GM21619 (cell line): Measurements from ENCODE around the gene TMCC2.

Experiments
- ATAC-seq: cut with Tn5 transposase; IDR thresholded peaks from one replicate; pipeline ENCODE4 v1.9.1; 2021; ENCODE audit not compliant: unreplicated experiment

TMCC2 gene

DNA sequence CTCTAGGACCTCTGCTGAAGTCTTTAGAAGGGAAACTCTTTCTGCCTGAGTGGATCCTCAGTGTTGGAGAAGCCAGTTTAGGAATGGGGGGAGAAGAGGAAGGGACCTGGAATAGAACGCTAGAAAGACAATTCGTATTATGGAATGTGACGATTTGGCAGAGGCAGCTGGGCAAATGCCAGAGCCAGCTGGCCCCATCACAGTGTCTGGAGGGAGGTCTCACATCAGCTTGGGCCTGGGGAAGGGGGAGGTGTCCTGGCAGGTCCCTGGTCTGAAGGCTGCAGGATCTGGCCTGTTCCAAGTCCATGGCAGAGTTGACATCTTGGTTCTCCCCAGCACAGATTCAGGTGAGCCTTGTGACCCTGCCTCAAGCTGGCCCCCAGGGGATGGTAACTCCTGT lies 11.3 kb downstream of the TMCC2 start:
- no peak for ATAC-seq

DNA sequence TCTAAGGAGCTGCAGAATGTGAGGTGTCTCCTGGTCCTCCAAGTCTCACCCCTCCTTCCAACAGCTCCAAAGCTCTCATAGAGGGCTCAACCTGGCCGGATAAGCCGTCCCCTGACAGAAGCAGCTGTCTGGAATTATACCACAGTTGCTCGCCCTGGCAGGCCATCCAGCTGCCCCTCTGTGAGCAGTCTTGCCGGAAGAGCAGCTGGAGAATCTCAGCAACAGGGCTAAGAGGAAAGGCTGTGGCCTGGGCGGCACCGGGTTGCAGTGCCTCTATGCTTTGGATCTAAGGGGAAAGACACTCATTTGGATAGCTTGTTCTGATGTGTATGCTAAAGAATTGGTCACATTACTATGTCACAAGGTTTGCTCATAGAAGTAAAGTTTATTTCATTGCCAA lies 12.4 kb downstream of the TMCC2 start:
- no peak for ATAC-seq

DNA sequence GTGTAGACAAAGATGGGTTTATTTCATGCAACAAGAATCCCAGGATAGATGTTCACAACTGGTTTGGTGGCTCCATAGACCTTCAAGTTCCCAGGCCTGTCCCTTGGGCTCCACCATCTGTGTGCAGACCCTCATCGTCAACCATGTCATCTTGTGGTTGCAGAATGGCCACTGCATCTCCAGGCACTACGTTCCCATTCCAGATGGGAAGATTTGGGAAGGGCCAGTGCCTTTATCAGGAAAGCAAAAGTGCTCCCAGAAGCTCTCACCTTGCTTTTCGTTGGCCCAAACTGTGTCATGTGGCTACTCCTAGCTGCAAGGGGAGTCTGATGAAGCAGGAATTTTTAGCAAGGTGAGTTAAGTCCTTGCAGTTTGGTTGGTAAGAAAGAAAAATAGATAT lies 12.8 kb downstream of the TMCC2 start:
- ATAC-seq = no peak

DNA sequence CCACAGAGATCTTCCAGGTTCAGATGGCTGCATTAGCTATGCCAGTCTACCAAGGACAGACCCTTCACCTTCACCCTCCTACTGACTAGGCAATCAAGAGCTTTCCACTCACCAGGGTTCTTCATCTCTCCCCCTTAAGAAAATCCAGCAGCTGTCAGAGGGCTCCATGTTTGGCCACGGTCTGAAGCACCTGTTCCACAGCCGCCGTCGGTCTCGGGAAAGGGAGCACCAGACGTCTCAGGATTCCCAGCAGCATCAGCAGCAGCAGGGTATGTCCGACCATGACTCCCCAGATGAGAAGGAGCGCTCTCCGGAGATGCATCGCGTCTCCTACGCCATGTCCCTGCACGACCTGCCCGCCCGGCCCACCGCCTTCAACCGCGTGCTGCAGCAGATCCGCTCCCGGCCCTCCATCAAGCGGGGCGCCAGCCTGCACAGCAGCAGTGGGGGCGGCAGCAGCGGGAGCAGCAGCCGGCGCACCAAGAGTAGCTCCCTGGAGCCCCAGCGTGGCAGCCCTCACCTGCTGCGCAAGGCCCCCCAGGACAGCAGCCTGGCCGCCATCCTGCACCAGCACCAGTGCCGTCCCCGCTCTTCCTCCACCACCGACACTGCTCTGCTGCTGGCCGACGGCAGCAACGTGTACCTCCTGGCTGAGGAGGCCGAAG lies 13.8 kb downstream of the TMCC2 start:
- ATAC-seq = no peak

DNA sequence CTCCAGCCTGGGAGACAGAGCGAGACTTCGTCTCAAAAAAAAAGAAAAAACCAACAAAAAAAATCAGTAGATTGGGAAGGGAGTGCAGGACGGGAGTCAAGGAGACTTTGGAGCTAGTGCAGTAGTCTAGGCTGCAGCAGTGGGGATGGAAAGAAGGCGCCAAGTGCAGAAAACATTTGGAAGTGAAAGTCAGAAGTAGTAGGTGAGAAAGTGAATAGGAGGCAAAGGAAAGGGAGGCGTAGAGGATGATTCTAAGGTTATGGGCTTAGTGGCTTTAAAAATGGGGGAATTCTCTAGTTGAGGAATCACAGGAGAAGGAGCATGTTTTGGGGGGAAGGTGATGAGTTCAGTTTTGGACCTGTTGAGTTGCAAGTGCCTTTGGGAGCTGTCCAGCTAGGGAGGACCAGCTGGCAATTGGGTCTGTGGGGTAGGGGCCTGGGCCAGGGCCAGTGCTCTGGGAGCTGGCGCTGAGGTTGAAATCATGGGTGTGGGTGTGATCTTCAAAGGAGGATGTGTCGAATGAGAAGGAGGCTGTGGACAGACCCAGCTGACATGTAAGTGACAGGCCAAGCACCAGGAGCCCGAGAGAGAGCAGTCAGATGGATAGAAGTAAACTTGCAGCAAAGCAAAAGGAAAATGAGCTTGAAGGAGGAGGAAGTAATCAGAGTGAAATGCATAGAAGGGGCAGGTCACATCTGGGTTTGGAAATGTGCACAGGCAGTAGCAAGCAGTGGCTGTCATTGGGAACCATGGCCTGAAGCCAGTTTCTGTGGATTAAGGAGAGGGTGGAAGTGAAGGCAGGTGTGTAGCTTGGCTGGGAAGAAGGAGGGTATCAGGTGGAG lies 15.8 kb downstream of the TMCC2 start:
- ATAC-seq = no peak

DNA sequence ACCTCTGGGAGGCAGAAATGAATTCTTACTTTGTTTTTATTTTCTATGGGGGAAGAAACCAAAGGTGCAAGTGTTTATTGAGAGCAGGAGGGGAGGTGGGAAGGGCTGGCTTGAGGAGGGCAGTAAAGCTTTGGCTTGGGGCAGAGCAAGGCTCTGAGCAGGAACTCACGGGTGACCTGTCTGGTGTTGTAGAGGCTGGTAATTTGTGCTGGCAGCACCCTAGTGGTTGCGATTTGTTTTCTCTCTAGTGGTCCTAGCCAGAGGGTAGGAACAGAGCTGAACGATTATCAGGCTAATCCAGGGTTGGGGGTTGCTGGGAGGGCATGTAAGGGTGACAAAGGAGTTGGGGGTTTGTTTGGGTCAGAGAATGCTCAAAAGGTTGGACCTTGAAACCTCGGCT lies 16.6 kb downstream of the TMCC2 start:
- no peak for ATAC-seq

DNA sequence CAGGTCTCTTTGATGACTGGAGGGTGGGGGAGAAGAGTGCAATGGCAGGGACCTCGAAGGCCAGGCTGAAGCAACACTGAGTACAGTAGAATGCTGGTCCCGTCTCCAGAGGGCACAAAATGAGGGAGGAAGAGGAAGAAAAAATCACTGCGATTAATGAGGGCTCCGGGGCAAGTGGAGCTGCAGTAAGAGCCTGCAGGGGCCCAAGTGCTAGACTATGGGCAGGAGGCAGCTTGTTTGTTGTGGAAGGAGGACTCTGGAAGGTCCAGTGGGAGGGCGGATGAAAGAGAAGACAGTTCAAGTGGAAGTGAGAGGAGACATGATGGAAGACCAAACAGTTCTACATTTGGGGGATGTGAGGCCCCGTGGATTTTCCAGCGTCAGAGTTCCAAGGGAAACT lies 17.4 kb downstream of the TMCC2 start:
- ATAC-seq = no peak

DNA sequence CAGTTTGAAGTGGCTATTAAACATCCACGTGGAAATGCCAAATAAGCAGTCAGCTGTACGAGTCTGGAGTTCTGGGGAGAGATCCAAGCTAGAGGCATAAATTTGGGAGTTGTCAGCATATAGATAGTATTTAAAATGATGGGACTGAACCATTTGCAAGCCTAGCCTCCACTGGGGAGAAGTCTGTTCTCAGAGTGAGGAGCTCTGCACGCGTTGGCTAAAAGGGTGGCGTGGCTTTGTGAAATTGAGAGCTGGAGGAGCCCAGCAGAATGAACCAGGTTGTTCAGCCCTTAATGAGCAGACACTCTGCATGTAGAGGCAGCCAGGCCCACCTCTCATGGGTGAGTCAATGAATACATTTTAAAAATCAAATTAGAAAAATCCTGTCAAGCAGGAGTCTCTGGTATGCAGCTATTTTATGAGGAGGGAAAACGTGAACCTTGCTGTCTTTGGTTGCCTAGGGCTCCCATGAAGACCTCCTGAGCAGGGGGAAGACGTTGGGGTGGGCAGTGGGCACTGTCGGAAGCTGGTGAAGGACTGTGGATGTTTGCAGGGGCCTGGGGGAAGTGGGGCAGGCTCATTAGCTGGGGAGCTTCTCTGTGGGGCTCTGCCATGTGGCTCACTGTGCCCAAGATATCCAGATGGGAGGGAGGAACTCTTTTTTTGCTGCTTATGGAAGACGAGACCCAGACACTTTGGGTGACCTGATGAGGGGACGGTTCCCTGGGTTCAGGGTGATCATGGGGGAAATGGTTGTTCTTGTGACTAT lies 18.8 kb downstream of the TMCC2 start:
- ATAC-seq = no peak

DNA sequence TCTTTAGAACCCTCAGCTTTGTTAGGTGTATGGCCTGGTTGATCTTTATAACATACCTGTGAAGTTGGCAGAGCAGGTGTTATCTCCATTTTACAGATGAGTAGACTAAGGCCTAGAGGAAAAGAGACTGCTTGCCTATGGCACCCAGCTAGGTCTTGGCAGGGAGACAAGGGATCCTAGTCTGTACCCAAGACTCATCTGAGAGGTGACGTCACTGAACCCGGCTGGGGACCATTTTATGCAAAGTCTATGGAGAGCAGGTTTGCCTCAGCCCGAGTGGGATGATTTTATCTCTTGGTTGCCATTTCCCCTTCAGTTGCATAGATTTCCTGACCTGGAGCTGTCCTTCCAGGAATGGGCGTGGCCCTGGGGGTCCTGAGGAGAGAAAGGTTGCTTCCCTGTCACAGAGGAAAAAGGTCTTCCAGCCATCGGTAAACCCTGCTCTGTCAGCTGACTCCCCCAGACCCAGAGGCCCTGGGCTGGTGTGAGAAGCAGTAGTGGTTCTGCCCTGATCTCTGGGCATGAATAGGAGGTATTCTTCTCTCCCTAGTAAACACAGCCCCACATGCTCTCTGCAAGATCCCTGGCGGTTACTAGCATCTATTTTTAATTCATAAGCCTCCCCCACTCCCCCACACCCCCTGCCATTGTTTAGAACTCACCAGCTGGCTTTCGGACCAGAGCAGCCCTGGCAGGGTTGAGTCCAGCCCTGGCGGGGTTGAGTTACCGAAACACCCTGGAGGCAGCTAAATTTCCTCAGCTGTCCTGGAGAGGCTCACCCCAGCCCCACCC lies 19.6 kb downstream of the TMCC2 start:
- ATAC-seq = no peak

DNA sequence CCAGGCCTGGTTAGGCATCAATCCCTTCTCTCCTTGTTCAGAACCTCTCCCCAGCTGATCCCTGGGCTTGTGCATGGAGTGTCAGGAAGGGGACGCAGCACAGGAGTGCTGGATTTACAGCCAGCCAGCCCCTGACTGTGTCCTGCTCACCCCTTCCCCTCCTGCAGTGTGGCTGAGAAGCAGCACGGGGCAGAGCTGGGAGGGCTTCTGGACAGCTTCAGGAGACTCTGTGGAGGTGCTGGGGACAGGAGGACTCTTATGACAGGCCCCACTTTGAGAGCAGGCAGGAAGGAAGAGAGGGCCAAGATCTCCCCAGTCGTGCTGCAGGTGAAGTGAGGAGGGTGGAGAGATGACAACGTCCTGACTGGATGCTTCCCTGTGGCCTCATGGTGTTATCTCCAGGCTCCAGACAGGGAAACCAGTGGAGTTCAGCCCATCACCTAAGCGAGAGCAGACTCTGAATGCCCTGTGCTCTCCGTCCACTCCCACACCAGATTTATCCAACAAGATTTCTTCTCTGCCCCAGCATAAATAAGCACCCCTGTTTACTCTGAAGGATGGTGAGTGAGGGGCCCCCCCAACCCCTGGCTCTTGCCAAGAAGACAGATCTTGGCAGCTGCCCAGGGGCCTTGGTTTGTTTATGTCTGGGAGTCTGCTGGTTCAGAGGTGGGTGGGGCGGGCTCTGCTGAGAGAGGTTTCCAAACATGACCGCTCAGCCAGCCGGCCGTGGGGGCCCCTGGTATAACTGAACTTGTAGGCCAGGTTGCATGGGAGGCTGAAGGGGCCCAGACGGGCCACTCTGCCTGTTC lies 21.3 kb downstream of the TMCC2 start:
- no peak for ATAC-seq

DNA sequence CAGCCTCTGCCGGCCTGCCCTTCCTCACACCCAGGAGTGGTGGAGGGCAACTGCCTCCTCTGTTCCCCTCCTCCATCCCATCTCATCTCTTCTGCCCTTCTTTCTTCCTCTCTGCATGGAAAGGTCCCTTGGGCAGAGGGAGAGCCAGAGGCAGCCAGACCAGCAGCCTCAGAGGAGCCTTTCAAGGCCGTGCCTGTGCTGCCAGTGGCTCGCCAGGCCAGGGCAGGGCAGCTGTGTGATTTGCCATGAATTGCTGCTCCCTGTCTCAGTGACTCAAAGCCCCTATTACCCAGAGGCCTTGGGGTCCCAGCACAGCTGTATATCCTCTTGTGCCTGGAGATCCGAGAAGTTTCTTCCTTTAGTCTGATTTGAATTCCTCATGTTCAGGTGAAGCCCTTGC lies 21.9 kb downstream of the TMCC2 start:
- ATAC-seq = no peak

DNA sequence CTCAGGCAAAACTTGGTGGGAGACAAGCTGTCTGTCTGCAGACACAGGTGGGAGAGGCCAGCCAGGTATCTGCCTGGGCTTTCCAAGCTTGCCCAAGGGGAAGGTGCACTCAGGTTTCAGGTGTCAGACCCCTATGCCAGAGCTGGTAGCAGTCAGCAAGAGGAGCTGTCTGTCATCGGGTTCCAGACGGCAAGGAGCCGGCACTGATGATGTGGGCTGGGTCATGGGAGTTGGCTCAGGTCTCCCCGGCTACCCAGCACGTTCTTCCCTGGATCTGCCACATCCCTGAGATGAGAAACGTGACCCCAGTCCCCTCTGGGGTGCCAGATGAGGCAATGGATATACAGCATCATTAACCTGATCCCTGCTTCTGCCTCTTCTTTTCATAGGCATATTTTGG lies 23.0 kb downstream of the TMCC2 start:
- ATAC-seq = no peak

DNA sequence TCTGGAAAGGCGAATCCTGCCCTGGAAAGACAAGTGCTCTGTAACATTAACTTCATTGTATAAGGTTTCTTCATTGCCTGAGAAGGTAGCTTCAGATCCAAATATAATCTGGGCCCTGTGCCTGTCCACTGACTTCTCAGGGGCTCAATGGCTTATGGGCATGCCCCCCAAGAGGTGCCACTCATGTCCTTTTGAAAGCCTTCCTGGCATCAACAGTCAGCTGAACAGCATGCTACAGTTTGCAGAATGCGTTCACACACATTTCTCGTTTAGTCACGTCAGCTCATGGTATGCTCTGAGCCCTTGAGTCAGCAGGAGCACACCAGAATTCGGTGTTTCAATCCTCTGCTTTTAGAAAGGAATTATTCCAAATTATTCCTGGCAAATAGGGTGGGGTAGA lies 23.8 kb downstream of the TMCC2 start:
- ATAC-seq = no peak

DNA sequence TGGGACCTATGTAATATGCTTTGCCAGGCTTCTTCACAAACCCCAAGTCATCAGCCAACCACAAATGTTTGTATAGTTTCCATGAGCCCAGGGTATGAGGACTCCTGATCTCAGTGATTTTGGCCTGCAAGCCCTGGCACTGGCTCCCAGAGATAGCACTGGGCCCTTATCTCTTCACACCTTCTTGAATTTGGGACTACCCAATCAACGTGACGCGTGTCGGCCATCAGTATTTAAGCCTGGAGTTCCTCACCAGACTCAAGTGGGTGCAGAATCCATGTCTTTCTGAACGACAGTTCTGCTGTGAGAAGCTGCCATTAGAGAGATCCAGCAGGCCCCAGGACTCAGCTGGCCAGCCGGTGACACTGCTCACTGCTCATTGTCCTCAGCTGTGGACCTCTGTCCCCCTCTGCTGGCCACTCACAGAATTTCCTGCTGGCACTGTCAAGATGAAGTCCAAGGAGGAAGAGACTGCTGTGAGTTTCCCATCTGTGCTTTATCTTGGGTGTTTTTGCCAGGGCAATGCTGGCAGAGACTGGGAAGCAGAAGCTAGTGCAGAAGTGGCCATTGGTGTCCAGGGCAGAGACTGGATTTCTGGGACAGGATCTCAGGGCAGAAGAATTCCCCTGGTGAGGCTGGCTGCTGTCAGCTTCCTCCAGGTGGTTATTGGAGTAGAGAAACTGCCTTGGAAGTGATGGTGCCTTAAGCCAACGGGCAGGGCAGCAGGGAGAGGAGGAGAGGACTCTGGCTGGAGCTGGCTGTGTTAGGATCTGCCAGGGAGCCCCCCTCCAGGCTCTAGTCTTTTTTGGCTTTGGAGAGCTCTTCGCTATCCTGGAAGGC lies 28.4 kb downstream of the TMCC2 start:
- ATAC-seq = peak; percentile 64

DNA sequence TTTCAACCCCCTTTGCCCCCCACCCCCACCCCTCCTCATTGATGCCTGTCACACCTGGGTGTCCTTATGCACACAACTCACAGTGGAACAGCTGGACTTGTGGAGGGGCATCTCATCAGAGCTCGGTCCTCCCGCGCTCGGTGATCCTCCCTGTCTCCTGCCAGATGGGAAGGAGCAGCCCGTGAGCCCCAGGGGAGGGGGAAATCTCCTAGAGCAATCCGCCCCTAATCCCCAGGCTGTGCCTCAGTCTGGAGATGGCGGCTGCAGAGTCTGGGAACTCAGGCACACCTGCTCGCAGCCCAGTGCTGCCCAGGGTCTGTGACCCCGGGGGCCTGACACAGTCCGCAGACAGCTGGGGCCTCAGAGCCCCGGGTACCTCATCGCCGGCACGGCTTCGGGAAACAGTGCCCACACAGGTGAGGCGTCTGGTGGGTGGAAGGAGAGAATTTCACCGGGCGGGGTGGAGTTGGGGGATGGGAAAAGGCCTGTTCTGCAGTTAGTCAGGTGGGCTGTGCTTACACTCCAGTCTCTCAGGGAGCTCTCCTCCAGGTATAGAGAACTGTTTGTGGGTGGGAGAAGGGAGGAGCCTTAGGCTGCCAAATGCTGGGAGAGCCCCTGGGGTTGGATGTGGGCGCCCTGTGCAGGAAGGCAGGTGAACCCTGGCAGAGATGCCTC lies 29.3 kb downstream of the TMCC2 start:
- no peak for ATAC-seq

DNA sequence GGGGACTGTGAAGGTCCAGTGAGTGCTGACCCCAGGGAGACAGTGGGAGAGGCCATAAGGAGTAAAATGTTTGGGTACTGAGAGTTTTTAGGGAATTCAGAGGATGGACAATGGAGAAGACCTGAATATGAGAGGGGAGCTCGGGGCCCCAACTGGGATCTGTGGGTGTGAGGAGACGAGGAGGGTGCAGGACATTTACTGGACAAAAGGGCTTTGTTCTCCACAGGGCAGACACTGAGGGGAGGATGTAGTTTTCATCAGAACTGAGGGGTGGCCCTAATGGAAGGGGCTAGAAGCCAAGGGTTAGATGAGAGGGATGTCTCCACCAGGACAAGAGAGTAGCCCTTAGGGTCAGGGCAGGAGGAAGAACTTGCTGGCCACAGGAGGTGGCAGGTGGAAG lies 30.0 kb downstream of the TMCC2 start:
- ATAC-seq = no peak

DNA sequence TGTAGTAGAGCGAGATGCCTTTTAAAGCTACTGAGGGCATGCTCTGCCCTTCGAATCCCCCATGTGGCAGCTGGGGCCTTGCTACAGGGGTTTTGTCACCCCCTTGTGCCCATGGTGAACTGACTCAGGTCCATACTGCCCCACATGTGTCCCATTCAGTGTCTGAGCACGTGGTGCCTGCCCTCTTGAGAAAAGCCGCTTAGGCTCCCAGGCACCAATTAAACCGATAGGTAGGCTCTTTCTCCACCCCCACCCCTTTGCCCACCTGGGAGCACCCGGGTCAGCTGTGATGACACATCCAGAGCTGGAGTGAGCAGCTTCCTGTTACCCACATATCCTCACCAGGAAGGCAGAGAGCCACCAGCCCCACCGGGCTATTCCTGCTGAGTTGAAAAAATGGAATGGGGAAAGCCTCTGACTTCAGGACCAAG lies 30.5 kb downstream of the TMCC2 start:
- ATAC-seq = no peak

DNA sequence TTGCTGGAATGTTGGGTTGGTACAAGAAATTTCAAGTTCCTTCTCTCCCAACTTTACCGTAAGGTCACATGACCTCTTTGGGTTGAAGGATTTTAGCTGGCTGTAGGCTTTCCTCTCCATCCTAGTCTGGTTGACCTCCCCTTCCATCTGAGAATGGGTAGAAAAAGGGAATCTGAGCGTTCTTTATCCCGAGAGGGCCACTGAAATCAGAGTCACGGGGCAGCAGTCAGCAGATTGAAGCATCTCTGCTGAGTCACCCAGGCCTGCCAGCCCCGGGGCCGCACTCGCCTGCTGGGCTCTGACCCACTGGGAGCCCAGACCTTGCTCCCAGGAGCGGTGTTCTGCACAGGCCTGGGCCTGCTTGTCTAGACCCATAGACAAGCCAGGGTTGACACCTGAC lies 31.0 kb downstream of the TMCC2 start:
- no peak for ATAC-seq

DNA sequence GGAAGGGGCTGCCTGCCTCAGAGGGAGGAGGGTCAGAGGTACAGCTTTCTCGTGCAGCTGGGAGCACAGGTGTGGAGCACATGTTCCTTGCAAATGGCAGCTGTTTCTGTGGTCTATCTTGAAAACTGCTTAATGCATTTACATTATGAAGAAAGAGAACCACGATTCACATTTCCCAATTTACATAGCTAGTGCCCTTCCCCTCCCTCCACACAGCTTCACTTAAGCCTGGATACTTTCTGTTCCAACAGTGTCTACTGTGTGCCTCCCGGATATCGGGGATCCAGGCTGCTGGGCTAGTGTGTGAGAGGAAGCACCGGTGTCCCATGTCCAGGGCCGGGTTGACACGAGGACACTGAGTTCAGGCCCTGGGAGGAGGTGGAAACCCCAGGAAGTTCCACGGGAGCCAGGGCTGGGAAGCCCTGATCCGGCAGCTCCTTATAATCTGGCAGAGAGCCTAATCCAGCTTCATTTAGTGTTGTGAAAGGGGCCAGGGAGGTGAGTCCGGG lies 31.6 kb downstream of the TMCC2 start:
- ATAC-seq = no peak
